ENCODE results near the gene SLC35E4.
"Not testable (repeated sequence)": the region's sequence is repeated elsewhere in the genome, so short reads cannot be mapped to it uniquely, and the experiment has no call there.

Gene SLC35E4

GRCh38 chr22:30610299-30610698, 25.3 kb upstream of the SLC35E4 start:
- peak in 43 of 58 donors; percentile 5 to 75 (median 35) for DNase-seq

GRCh38 chr22:30611197-30611596, 24.4 kb upstream of the SLC35E4 start:
- no peak for DNase-seq

DNA sequence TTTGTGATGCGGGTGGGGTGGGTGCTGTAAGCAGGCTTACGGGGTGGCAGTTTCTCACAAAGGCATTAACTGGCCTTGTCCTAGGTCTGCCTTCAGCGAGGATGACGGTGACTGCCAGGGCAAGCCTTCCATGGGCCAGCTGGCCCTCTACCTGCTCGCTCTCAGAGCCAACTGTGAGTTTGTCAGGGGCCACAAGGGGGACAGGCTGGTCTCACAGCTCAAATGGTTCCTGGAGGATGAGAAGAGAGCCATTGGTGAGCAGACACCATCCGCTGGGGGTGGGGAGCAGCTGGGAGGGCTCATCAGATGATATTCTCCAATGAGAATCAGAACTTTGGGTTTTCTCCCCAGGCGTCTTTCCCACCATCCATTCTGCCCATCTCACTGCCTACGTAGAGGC, 22.8 kb upstream of the SLC35E4 start:
- DNase-seq, result no peak

DNA sequence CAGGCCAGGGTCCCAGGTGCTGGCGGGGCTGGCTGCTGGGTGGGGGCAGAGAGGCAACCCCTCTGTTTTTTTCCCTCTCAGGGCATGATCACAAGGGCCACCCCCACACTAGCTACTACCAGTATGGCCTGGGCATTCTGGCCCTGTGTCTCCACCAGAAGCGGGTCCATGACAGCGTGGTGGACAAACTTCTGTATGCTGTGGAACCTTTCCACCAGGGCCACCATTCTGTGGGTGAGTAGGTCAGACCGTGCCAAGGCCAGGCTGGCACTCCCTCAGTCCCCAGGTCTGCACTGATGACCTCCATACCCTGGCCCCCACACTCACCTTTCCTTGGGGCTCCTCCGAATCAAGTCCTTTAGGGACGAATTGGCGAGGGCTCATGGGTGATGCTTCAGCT, 21.3 kb upstream of the SLC35E4 start:
- no peak for DNase-seq

GRCh38 chr22:30614879-30615278, 20.7 kb upstream of the SLC35E4 start:
- no peak for DNase-seq

GRCh38 chr22:30615543-30615954, 20.0 kb upstream of the SLC35E4 start:
- DNase-seq, result no peak

GRCh38 chr22:30617819-30618218, 17.8 kb upstream of the SLC35E4 start:
- no peak for DNase-seq

DNA sequence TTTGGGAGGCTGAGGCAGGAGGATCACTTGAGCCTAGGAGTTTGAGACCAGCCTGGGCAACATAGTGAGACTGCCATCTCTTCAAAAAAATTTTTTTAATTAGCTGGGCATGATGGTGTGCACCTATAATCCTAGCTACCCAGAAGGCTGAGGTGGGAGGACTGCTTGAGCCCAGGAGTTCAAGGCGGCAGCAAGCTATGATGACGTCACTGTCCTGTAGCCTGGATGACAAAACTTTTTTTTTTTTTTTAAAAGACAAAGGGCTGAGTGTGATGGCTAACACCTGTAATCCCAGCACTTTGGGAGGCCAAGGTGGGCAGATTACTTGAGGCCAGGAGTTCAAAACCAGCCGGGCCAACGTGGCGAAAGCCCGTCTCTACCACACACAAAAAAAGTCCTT, 15.7 kb upstream of the SLC35E4 start:
- not testable (repeated sequence) for DNase-seq

DNA sequence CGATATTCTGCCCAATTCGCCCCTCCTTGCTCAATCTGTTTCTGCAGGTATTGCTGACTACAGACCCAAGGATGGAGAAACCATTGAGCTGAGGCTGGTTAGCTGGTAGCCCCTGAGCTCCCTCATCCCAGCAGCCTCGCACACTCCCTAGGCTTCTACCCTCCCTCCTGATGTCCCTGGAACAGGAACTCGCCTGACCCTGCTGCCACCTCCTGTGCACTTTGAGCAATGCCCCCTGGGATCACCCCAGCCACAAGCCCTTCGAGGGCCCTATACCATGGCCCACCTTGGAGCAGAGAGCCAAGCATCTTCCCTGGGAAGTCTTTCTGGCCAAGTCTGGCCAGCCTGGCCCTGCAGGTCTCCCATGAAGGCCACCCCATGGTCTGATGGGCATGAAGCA, 9.2 kb upstream of the SLC35E4 start:
- DNase-seq, result no peak

DNA sequence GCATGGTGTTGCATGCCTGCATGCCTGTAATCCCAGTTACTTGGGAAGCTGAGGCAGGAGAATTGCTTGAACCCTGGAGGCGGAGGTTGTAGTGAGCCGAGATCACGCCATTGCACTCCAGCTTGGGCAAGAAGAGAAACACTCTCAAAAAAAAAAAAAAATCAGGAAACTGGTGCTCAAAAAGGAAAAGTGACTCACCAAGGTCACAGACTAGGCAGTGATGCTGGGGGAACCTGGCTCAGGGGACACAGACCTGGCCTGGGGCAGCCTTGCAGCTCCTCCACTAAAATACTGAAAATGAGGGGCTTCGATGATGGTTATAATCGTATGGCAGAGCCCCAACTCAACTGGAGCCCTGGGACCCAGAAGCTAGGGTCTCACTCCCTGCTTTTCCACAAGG, 8.1 kb upstream of the SLC35E4 start:
- no peak for DNase-seq

GRCh38 chr22:30628491-30628890, 7.1 kb upstream of the SLC35E4 start:
- DNase-seq, result peak in 21 of 58 donors; percentile 2 to 73 (median 27)

DNA sequence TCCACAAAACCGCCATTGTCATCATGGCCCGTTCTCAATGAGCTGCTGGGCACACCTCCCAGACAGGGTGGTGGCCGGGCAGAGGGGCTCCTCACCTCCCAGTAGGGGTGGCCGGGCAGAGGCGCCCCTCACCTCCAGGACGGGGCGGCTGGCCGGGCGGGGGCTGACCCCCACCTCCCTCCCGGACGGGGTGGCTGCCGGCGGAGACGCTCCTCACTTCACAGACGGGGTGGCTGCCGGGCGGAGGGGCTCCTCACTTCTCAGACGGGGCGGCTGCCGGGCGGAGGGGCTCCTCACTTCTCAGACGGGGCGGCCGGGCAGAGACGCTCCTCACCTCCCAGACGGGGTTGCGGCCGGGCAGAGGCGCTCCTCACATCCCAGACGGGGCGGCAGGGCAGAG, 4.1 kb upstream of the SLC35E4 start:
- not testable (repeated sequence) for DNase-seq

GRCh38 chr22:30634471-30635233, 929 bp upstream of the SLC35E4 start:
- DNase-seq, result peak in 56 of 58 donors; percentile 30 to 91 (median 79)

DNA sequence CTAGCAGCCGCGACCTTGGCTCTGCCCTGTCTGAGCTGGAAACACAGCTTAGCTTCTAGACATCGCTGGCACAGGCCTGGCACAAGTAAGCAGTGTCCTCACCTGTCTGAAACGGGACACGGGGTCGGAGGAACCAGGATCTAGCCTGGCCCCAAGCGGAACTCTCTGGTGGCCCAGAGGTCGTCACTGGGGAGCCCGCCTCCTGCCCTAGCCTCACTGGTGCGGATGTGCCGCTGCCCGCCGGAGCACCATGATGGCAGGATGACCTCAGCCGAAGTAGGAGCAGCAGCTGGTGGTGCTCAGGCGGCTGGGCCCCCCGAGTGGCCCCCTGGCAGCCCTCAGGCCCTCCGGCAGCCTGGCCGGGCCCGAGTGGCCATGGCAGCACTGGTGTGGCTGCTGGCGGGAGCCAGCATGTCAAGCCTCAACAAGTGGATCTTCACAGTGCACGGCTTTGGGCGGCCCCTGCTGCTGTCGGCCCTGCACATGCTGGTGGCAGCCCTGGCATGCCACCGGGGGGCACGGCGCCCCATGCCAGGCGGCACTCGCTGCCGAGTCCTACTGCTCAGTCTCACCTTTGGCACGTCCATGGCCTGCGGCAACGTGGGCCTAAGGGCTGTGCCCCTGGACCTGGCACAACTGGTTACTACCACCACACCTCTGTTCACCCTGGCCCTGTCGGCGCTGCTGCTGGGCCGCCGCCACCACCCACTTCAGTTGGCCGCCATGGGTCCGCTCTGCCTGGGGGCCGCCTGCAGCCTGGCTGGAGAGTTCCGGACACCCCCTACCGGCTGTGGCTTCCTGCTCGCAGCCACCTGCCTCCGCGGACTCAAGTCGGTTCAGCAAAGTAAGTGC, 871 bp downstream of the SLC35E4 start:
- DNase-seq, result peak in 23 of 58 donors; percentile 18 to 61 (median 37)

- no peak for DNase-seq
Observed at GRCh38 chr22:30637701-30638114, 2.1 kb downstream of the SLC35E4 start.

- DNase-seq, result no peak
Observed at GRCh38 chr22:30640361-30640760, 4.8 kb downstream of the SLC35E4 start.

DNA sequence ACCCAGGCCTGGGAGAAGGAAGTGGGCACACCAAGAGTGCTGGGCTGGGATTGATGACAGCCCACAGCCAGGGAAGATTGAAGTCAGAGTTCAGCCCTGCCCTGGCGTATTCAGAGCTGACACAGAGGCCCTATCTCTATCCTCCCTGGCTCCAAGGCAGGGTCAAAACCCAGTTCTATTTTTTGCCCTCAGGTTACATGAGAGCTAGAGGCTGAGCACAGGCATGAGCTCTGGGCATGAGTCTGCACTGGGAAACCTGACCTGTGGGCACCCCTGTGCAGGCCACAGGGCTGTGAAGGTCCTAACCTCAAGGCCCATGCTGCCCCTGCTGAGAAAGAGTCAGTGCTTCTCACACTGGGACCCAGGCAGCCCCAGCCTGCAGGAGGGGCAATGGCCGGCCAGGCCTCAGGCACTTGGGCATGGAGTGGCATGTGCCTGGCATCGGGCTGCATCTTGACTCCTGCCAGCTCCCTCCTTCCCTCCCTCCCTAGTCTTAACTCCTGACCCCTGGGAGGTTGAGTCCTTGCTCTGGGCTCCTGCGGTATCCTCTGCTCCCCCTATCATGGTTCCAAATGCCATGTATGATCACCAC, 5.4 kb downstream of the SLC35E4 start:
- DNase-seq, result no peak

- peak in 16 of 58 donors; percentile 3 to 50 (median 26) for DNase-seq
Observed at GRCh38 chr22:30643055-30643875, 7.7 kb downstream of the SLC35E4 start.

DNA sequence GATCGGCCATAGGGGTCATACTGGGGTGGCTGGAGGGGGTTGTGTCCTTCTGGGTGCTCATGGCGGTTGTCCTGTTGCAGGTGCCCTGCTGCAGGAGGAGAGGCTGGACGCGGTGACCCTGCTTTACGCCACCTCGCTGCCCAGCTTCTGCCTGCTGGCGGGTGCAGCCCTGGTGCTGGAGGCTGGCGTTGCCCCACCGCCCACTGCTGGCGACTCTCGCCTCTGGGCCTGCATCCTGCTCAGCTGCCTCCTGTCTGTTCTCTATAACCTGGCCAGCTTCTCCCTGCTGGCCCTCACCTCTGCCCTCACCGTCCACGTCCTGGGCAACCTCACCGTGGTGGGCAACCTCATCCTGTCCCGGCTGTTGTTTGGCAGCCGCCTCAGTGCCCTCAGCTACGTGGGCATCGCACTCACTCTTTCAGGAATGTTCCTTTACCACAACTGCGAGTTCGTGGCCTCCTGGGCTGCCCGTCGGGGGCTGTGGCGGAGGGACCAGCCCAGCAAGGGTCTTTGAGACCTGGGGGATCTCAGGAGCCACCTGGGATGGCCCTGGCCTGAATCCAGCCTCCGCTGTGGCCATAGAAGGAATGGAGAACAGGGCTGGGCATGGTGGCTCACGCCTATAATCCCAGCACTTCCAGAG, 11.1 kb downstream of the SLC35E4 start:
- DNase-seq, result no peak

DNA sequence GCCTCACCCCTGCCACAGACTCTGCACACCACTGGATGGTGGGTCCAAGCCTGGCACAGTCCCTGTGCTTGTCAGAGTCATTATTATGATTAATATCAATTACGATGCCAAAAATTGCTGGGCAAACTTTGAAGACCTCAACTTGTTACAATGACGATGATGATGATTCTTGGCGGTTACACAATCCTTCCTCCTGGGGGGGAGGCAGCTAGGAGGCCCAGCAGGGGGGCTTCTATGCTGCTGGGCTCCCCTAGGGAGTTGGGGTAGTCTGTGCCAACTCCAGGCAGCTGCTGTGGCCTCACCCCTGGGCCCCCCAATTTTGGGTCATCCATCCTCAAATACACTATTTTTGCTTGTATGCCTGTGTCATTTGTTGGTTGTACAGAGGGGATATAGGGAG, 12.0 kb downstream of the SLC35E4 start:
- no peak for DNase-seq

DNA sequence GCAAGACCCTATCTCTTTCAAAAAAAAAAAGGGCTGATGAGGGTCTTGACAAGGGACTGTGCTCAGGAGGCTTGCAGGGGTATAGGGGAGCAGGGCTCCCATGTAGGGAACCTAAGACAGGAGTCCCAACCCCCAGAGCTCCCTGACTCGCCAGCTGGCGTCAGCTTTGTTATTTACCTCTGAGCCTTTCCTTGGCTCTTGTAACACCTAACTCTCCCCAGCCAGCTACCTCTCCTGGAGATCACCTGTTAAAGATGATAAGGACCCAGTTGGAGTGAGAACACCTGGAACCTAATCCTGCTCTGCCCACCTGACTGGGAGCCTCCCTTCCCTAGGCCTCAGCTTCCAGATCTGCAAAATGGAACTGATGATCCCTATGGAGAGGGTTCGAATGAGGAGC, 13.2 kb downstream of the SLC35E4 start:
- DNase-seq, result no peak
